ENCODE measurements around the gene CYSTM1.

- TF ChIP-seq CREB5 (CRISPR knock-in tag; IDR thresholded peaks at IDR 0.05; ENCODE audit: low read depth) (no peak), CSDC2 (CRISPR knock-in tag; IDR thresholded peaks at IDR 0.05) (no peak), ZNF8 (CRISPR knock-in tag; IDR thresholded peaks at IDR 0.05) (no peak), PATZ1 (CRISPR knock-in tag; IDR thresholded peaks at IDR 0.05; ENCODE audit: borderline replicate concordance) (no peak), ZNF565 (CRISPR knock-in tag; conservative IDR thresholded peaks at IDR 0.05; ENCODE audit: low read depth) (no peak), ISL1 (CRISPR knock-in tag; IDR thresholded peaks at IDR 0.05) (no peak), CSRNP3 (CRISPR knock-in tag; IDR thresholded peaks at IDR 0.05) (no peak)
These were observed 12.7 kb upstream of the CYSTM1 start for GRCh38 chr5:140162275-140162674.
